Psoas muscle (tissue), 8 donors: Measurements from ENCODE around the gene LGALS7B. TPM values are rescaled to one million over a fixed set of nuclear protein-coding genes. Genes with fewer than 3 reads are reported as not detected.

Experiments
- ATAC-seq, 4 donors: fragments of 200-7000 bp; cut with Tn5 transposase; one replicate each; pipeline ENCODE4 v1.9.1; 2020; ENCODE audit warnings: moderate library complexity in 3 of 4, mild to moderate bottlenecking in 2 of 4
- DNase-seq, 2 donors: peaks; one replicate each; pipeline ENCODE4 v3.0.0-alpha.2; 2020
- H3K27ac ChIP-seq: fragments of 200-600 bp; one replicate; pipeline ENCODE4 v1.8.0; 2022
- H3K27me3 ChIP-seq, 3 donors: fragments of 200-600 bp in 1 of 3; one replicate each; pipeline versions ENCODE4 v1.6.1 to v1.8.0; 2013 to 2022; ENCODE audit warnings: low read length in 2 of 3, mild to moderate bottlenecking in 2 of 3, moderate library complexity in 1 of 3; ENCODE audit not compliant: insufficient read depth in 3 of 3
- H3K36me3 ChIP-seq, 2 donors: fragments of 200-600 bp in 1 of 2; one replicate each; pipeline versions ENCODE4 v1.6.1 to v1.8.0; 2013 to 2022; ENCODE audit warnings: low read depth in 1 of 2, mild to moderate bottlenecking in 1 of 2, moderate library complexity in 1 of 2; ENCODE audit not compliant: insufficient read depth in 1 of 2
- H3K4me1 ChIP-seq: fragments of 200-600 bp; one replicate; pipeline ENCODE4 v1.8.0; 2022
- H3K4me3 ChIP-seq: fragments of 200-600 bp; one replicate; pipeline ENCODE4 v1.8.0; 2022; ENCODE audit warnings: mild to moderate bottlenecking
- H3K9me3 ChIP-seq: fragments of 200-600 bp; one replicate; pipeline ENCODE4 v1.8.0; 2022
- CTCF ChIP-seq: fragments of 200-600 bp; IDR thresholded peaks from one replicate; pipeline ENCODE4 v1.8.0; 2022; ENCODE audit warnings: antibody characterized with exemption
- whole genome bisulfite sequencing, 3 donors: extraction: QIAGEN DNeasy Blood & Tissue Kit; methylation state at CpG; one replicate each; pipeline versions ENCODE4 v1.1.6 to v1.1.7; 2013; 5-methylcytosine and 5-hydroxymethylcytosine counted together
- intact Hi-C, 2 donors: fragments of 100-400 bp; cut with DNase I; formaldehyde crosslinking; loops; one replicate each; pipeline versions ENCODE4 v1.11.0 to v1.14.2; 2022
- polyA plus RNA-seq, 3 donors: library from polyadenylated mRNA; stranded (reverse); fragments of 200-250 nt; gene quantifications; one replicate each; pipeline ENCODE4 v1.2.3, GENCODE V29; 2013
- total RNA-seq, 4 donors: library from RNA; stranded (reverse); fragmentation: NEBNext Ultra II Directional in 2 of 4; extraction: Animal tissue kit (Norgen Biotek cat#: 25700) in 2 of 4; gene quantifications; one replicate each; pipeline versions ENCODE4 v1.2.1 to v1.2.4, GENCODE V29; 2021 to 2023
- donor health status: healthy with polysubstance abuse.
- donor health status: DM: no; HTN: no; CAD: no; lungs with moderate emphysema.
- donor health status: Bipolar disorder and iron deficiency.
- donor health status: healthy.
- donor health status: DM: yes; HTN: yes; CAD: no.
- donor health status: DM: no; HTN: no; CAD: no.
- donor health status: DM: no; HTN: no; CAD: no.
- donor health status: DM: yes; HTN: yes; CAD: no.

The LGALS7B gene
- total and polyA plus RNA-seq, 7 donors = 0.91 TPM; not detected in 6

DNA sequence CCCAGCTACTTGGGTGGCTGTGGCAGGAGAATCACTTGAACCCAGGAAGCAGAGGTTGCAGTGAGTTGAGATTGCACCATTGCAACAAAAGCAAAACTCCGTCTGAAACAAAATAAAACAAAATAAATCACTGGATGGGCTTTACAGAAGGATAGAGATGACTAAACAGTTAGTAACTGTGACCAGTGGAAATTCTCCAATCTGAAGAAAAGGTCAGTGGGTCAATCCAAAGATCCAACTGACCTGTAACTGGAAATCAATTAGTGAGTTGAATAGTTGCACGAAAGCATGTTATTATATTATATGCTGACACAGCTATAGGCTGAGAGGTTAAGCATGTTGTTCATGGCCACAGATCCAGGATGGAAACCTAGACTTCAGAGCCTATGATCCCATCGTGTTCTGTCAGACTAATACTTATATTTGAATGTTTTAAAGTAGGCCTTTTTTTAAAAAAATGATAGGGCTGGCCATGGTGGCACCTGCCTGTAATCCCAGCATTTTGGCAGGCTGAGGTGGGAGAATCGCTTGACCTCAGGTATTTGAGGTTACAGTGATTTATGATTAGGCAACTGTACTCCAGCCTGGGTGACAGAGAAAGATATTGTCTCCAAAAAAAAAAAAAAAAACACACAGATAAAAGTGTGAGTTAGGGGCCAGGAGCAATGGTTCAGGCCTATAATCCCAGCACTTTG lies 41.2 kb downstream of the LGALS7B start:
- 34 to 49% (median 35%) methylated on average over 4 of the region's 4 CpGs for WGBS, 3 donors
- no peaks in the 10 kb centered on the region for H3K27me3 ChIP-seq
- peak overlapping the region; percentile 85 for H3K4me3 ChIP-seq
- H3K4me1 ChIP-seq = peaks cover 46% of the 10 kb centered on the region
- no peaks in the 10 kb centered on the region for H3K9me3 ChIP-seq
- intact Hi-C loops = loop anchor here (5.0 to 10.0 kb wide), 2 partner anchors 183 to 185 kb away; partner anchors contain the start of gene ACTN4 (in 2 of the 2)
- ATAC-seq (no peak), DNase-seq (no peak)
- peaks cover 0 to 46% of the 10 kb centered on the region in 2 donors for H3K36me3 ChIP-seq
- TF ChIP-seq CTCF = no peak
- H3K27ac ChIP-seq = peak overlapping the region; percentile 99

- TF ChIP-seq CTCF = no peak
- peaks cover 0 to 46% of the 10 kb centered on the region in 2 donors for H3K36me3 ChIP-seq
- H3K27me3 ChIP-seq = no peaks in the 10 kb centered on the region
- no peaks in the 10 kb centered on the region for H3K9me3 ChIP-seq
- WGBS, 3 donors = 2 to 4% (median 2%) methylated on average over 16 of the region's 16 CpGs
- DNase-seq (peak; percentile 81 to 87), ATAC-seq (peak; percentile 48 to 62 (median 60))
- peaks cover 48% of the 10 kb centered on the region for H3K4me1 ChIP-seq
- intact Hi-C loops = loop anchor here (5.0 to 10.0 kb wide), 2 partner anchors 184 to 186 kb away; partner anchors contain the start of gene ACTN4 (in 2 of the 2)
- peak overlapping the region; percentile 99 for H3K27ac ChIP-seq
- H3K4me3 ChIP-seq = peak overlapping the region; percentile 85
Measured at GRCh38 chr19:38831142-38831605, 42.2 kb downstream of the LGALS7B start.

GRCh38 chr19:38833092-38833425 lies 44.1 kb downstream of the LGALS7B start:
- H3K4me3 ChIP-seq = no peak overlapping the region
- DNase-seq (no peak), ATAC-seq (no peak)
- 94 to 98% (median 95%) methylated on average over 7 of the region's 7 CpGs for WGBS, 3 donors
- intact Hi-C loops = loop anchor here (5.0 to 10.0 kb wide), 2 partner anchors 186 to 188 kb away; partner anchors contain the start of gene ACTN4 (in 2 of the 2)
- TF ChIP-seq CTCF = no peak
- H3K27ac ChIP-seq = peak overlapping the region; percentile 99
- no peaks in the 10 kb centered on the region for H3K9me3 ChIP-seq
- H3K27me3 ChIP-seq = no peaks in the 10 kb centered on the region
- peaks cover 0 to 53% of the 10 kb centered on the region in 2 donors for H3K36me3 ChIP-seq
- peaks cover 56% of the 10 kb centered on the region for H3K4me1 ChIP-seq

- peaks cover 8 to 53% of the 10 kb centered on the region in 2 donors for H3K36me3 ChIP-seq
- H3K4me1 ChIP-seq = peaks cover 66% of the 10 kb centered on the region
- peak overlapping the region; percentile 99 for H3K27ac ChIP-seq
- 91 to 93% (median 93%) methylated on average over 4 of the region's 4 CpGs for WGBS, 3 donors
- H3K9me3 ChIP-seq = no peaks in the 10 kb centered on the region
- no peak for TF ChIP-seq CTCF
- intact Hi-C loops = loop anchor here (5.0 to 10.0 kb wide), 2 partner anchors 187 to 189 kb away; partner anchors contain the start of gene ACTN4 (in 2 of the 2)
- DNase-seq = no peak
- no peak for ATAC-seq
- H3K27me3 ChIP-seq = no peaks in the 10 kb centered on the region
- H3K4me3 ChIP-seq = no peak overlapping the region
Measured at GRCh38 chr19:38834104-38834490, 45.1 kb downstream of the LGALS7B start.
